Ishikawa (cell line): Measurements from ENCODE around the gene ASCL2.

Experiments
- CEBPB ChIP-seq: IDR thresholded peaks from 2 replicates; pipeline ENCODE4 v1.6.1; 2012
- CREB1 ChIP-seq: IDR thresholded peaks from 2 replicates; pipeline ENCODE4 v1.6.1; 2012; ENCODE audit warnings: low read depth
- EGR1 ChIP-seq: IDR thresholded peaks from 2 replicates; pipeline ENCODE4 v1.6.1; 2012
- EP300 ChIP-seq: IDR thresholded peaks from 2 replicates; pipeline ENCODE4 v1.6.1; 2012; ENCODE audit warnings: borderline replicate concordance
- FOXM1 ChIP-seq: IDR thresholded peaks from 2 replicates; pipeline ENCODE4 v1.6.1; 2012; ENCODE audit warnings: low read depth, borderline replicate concordance
- NFIC ChIP-seq: IDR thresholded peaks from 2 replicates; pipeline ENCODE4 v1.6.1; 2012
- RAD21 ChIP-seq: IDR thresholded peaks from 2 replicates; pipeline ENCODE4 v1.6.1; 2012; ENCODE audit warnings: low read depth
- TAF1 ChIP-seq: IDR thresholded peaks from 2 replicates; pipeline ENCODE4 v1.6.1; 2012; ENCODE audit warnings: low read depth, mild to moderate bottlenecking
- TCF12 ChIP-seq: IDR thresholded peaks from 2 replicates; pipeline ENCODE4 v1.6.1; 2012; ENCODE audit warnings: low read depth
- TEAD4 ChIP-seq: IDR thresholded peaks from 2 replicates; pipeline ENCODE4 v1.6.1; 2012
- YY1 ChIP-seq: IDR thresholded peaks from 2 replicates; pipeline ENCODE4 v1.6.1; 2012; ENCODE audit warnings: low read depth
- ZBTB7A ChIP-seq: IDR thresholded peaks from 2 replicates; pipeline ENCODE4 v1.6.1; 2012; ENCODE audit warnings: low read depth
- TF ChIP-seq, protein P1 (sequence below): IDR thresholded peaks from 2 replicates; pipeline ENCODE4 v1.6.1; 2012
- TF ChIP-seq, protein P2 (sequence below): IDR thresholded peaks from 2 replicates; pipeline ENCODE4 v1.6.1; 2012
- TF ChIP-seq, protein P3 (sequence below): IDR thresholded peaks from 2 replicates; pipeline ENCODE4 v1.6.1; 2012; ENCODE audit warnings: low read depth, mild to moderate bottlenecking

ASCL2 gene

DNA sequence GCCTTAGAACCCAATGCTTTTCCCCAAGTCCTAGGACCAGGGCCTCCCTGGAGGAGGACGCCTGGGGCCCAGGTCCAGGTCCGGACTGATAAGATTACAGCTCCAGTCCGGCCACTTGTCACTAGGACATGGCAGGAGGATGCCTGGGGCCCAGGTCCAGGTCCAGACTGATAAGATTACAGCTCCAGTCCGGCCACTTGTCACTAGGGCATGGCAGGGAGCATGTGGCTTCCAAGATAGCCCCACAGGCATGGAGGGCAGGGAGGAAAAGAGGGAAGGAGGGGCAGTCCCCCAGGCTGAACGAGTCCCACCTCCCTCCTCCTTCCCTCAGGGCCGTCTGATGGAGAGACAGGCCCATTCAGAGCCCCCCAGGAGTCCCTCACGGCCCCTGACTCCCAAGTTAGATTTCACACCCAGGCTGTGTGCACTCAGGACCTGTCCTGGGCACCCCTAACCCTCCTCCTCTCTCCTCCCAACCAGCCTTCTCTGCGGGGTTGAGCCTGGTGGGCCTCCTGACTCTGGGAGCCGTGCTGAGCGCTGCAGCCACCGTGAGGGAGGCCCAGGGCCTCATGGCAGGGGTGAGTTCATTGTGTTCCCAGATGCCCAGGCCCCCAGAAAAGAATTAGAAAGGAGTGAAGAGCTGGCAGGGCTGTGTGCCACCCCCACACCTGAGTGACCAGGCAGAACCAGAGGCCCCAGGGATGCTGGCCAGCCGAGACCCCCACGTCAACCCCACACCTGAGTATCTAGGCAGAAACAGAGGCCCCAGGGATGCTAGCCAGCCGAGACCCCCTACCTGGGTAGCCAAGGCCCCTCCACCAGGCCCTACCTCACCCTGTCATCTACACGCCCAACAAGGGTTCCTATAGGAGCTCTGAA lies 33.5 kb upstream of the ASCL2 start:
- no peak for TF ChIP-seq RAD21
- no peak for TF ChIP-seq ZBTB7A

DNA sequence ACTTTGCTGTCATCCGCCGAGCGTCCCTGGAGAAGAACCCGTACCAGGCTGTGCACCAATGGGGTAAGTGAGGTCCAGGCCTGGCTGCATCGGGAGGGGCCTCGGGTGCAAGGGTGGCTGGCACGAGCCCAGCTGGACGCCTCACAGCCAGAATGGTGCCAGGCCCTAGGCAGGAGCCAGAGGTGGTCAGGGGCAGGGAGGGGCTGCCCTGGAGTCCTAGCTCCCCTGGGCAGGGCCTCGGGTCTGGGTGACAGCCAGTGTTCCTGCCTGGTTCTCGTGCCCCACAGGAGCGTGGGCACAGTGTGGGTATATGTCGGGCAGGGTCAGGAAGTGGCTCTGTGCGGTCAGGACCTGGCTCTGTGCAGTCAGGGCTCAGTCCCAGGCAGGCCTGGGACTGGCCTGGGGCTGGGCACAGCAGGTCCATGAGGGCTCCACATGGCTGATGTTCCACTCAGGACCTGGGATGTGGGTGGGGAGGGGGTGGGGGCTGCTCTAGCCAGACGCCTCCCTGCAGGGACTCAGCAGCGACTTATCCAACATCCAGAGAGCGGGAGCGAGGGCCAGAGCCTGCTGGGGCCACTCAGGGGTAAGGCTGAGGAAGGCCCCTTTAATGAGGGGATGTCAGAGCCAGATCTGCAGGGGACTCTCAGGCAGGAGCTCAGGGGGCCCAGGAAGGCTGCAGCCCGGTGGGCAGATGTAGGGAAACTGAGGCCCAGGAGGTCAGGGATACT lies 32.7 kb upstream of the ASCL2 start:
- TF ChIP-seq TCF12 (no peak), CREB1 (no peak), YY1 (no peak), ZBTB7A (no peak), TAF1 (no peak), FOXM1 (no peak), TEAD4 (no peak), NFIC (no peak), EP300 (no peak), EGR1 (no peak), CEBPB (no peak), RAD21 (no peak)
- TF ChIP-seq, protein P1, sequence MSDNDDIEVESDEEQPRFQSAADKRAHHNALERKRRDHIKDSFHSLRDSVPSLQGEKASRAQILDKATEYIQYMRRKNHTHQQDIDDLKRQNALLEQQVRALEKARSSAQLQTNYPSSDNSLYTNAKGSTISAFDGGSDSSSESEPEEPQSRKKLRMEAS = no peak
- TF ChIP-seq, protein P2, sequence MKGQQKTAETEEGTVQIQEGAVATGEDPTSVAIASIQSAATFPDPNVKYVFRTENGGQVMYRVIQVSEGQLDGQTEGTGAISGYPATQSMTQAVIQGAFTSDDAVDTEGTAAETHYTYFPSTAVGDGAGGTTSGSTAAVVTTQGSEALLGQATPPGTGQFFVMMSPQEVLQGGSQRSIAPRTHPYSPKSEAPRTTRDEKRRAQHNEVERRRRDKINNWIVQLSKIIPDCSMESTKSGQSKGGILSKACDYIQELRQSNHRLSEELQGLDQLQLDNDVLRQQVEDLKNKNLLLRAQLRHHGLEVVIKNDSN = no peak
- TF ChIP-seq, protein P3, sequence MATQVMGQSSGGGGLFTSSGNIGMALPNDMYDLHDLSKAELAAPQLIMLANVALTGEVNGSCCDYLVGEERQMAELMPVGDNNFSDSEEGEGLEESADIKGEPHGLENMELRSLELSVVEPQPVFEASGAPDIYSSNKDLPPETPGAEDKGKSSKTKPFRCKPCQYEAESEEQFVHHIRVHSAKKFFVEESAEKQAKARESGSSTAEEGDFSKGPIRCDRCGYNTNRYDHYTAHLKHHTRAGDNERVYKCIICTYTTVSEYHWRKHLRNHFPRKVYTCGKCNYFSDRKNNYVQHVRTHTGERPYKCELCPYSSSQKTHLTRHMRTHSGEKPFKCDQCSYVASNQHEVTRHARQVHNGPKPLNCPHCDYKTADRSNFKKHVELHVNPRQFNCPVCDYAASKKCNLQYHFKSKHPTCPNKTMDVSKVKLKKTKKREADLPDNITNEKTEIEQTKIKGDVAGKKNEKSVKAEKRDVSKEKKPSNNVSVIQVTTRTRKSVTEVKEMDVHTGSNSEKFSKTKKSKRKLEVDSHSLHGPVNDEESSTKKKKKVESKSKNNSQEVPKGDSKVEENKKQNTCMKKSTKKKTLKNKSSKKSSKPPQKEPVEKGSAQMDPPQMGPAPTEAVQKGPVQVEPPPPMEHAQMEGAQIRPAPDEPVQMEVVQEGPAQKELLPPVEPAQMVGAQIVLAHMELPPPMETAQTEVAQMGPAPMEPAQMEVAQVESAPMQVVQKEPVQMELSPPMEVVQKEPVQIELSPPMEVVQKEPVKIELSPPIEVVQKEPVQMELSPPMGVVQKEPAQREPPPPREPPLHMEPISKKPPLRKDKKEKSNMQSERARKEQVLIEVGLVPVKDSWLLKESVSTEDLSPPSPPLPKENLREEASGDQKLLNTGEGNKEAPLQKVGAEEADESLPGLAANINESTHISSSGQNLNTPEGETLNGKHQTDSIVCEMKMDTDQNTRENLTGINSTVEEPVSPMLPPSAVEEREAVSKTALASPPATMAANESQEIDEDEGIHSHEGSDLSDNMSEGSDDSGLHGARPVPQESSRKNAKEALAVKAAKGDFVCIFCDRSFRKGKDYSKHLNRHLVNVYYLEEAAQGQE = no peak

GRCh38 chr11:2302306-2302895 lies 32.0 kb upstream of the ASCL2 start:
- TF ChIP-seq NFIC = no peak
- TF ChIP-seq CEBPB = no peak
- TF ChIP-seq, protein P2 = no peak
- TF ChIP-seq, protein P1 = no peak
- TF ChIP-seq, protein P3 = no peak
- no peak for TF ChIP-seq YY1
- no peak for TF ChIP-seq RAD21
- no peak for TF ChIP-seq CREB1
- no peak for TF ChIP-seq TEAD4
- no peak for TF ChIP-seq FOXM1

- no peak for TF ChIP-seq NFIC
- TF ChIP-seq TCF12 = no peak
- TF ChIP-seq, protein P3 = no peak
- no peak for TF ChIP-seq CEBPB
Measured at GRCh38 chr11:2301631-2302305, 31.4 kb upstream of the ASCL2 start, which contains the start of the genes C11orf21 and TSPAN32. Gene C11orf21 (minus strand): TSS chr11:2301918. CDS start chr11:2301808, 110 bp downstream. Gene TSPAN32 (plus strand): TSS chr11:2302013. CDS start chr11:2302150, 137 bp downstream.
